Stimulated activated CD8-positive, alpha-beta memory T cell treated with anti-CD3 and anti-CD28 coated beads, Interleukin-7, amount 100 ng/mL, for 24 hours (primary cell): ENCODE measurements around the gene UNC13B.

Experiments
- DNase-seq: peaks from one replicate; pipeline ENCODE4 v3.0.0-alpha.2; 2020; ENCODE audit warnings: low read depth

Gene UNC13B

DNA sequence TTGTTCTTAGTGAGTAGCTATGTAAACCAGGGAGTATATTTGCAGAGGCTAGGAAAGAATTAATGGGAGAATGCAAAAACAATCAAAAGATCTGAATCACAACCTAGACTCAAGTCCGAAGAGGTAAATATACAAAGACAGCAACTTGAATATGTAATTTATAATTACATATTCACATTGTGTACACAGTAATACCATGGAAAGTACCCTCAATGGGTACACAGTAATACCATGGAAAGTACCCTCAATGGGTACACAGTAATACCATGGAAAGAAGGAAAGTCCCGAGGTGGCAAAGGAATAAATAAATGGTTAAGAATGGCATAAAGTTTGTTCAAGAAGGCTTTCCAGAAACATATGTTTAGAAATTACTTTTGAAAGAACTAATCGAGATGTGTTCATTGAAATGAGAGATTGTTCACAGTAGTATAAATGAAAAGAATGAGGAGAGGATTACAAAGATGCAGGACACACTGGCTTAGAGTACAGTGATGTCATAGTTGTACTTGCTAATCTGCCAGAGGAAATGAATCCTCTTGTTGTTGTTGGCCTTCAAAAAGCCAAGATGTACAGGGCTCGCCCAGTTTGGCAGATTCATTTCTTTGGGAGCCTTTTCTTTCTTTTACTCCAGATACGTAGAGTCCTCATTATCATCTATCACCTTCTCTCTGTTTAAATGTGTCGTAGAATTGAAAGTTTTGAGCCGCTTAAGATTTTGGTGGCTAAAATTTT lies 116.0 kb downstream of the UNC13B start:
- no peak for DNase-seq

DNA sequence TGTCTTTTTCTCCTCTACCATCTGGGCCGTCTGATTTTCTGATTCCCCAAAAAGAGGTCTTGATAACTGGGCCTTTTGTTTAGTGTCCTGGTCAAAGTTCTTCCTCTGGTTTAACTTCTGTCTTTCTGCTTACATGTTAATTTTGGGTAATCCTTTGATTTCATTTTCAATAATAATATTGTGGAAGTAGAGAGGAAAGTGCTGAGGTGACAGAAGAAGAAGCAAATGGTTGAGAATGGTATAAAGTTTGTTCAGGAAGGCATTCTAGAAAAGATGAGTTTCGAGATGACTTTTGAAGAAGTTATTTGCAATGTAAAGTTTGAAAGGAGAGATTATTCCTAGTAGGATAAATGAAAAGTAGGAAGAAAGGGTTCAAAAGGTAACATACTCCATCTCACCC lies 118.1 kb downstream of the UNC13B start:
- DNase-seq: no peak

DNA sequence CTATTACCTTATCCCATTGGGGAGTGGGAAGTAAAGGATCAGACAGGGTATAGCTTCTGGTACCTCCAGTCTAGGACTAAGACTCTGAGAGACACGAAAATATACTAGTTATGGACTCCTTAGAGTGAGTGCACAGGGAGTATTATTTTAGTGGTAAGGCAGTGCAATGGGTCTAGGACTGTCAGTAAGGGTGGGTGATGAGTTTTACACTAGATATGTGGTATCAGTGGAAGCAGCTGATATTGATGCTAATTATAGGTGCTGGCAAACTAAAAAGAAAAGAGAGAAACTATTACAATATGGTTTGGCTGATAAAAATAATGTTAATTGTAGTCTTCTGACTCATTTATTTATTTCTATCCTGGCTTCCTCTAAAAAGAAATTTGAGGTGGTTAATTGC lies 118.6 kb downstream of the UNC13B start:
- DNase-seq: no peak

DNA sequence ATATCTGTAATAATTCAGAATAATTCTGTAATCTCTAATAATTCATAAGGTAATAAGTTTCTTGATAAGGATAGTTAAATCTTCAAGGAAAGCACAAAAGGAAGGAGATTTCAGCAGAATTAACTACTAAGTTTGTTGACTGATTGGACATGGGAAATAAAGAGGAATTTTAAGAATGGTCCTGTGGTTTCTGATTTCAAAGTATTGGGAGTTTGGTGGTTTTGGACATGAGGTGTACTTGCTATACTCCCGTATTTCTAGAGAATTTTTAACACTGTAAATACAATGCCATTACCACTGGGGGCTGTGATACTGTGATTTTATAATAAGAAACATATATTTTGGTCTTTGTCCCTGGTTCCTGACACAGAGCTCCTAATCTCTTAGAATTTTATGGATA lies 123.9 kb downstream of the UNC13B start:
- DNase-seq: no peak

DNA sequence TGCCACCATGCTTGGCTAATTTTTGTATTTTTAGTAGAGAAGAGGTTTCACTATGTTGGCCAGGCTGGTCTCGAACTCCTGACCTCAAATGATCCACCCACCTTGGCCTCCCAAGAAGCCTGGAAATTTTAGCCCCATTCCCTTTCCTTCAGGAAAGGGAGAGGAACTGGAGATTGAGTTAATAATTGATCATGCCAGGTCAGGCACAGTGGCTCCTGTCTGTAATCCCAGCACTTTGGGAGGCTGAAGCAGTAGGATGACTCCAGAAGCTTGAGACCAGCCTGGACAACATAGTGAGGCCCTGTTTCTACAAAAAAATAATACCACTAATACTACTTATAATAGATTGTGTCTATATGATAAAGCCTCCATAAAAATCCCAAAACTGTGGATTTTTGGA lies 124.6 kb downstream of the UNC13B start:
- no peak for DNase-seq

DNA sequence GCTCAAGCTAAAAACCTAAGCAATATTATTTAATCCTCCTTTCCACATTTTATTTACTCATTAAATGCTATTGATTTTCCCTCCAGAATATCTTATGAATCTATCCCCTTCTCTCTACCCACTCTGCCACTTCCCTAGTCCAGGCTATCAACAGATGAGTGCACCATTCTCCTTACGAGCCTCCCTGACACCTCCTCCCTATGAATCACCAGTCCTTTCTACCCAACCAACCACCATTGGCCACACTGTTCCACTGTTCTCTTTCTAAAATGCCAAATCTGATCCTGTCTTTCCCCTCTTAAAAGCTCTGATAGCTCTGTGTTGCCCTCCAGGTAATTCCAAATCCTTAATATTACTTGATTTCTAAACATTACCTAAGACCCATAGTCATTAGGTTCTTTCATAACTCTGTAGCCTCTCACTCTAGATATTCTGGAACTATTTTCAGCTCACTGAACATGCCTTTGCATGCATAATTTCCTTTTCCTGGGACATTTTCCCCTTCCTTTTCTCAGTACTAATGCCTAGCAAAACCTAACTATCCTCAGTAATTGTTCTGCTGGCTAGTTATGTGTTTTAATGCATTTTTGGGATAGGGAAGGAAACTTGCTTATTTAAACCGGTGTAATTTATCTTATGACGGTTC lies 126.3 kb downstream of the UNC13B start:
- DNase-seq: no peak

DNA sequence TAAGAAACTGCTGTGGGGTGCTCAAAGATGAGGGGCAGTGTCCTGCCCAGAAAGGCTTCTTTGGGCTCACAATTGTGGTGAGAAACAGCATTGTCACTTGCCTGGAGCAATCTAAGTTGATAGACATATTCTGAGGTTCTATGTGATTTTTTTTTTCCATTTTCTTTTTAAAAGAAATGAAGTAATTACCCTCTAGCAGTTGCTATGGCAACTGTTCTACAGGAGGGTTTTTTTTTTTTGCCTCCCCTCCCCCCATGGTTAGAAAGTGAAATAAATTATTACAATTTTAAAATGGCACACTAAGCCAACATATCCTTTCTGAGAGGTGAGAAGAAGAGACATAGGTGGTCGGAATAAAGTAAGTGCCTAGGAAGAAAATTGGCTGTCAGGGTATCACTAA lies 127.0 kb downstream of the UNC13B start:
- DNase-seq: no peak

DNA sequence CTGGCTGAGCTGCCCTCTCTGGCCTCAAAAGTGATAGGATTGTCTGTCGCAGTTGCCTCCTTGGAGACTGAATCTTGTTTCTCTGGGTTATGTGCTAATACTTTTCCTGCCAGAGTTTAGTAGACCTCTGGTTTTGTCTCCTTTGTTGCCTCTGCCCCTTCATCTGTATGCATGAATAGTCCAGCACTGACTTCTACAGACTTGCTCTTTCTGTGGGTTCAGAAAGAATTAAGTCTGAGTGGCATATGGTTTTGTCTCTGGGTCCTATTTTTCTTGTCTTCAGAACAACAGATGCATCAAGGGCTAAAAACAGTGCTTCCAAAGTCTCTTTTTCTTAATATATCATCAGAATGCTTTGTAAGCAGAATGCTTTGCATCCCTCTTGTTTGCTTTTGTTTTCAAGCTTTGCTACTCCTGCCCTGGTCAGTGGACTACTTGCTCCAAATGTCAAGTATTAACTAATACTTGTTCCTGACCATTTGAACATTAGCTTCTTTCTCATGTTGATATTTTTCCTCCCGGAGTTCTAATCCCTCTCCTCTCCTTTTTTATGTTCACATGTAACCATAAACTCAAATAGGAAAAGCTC lies 131.7 kb downstream of the UNC13B start:
- DNase-seq: no peak

DNA sequence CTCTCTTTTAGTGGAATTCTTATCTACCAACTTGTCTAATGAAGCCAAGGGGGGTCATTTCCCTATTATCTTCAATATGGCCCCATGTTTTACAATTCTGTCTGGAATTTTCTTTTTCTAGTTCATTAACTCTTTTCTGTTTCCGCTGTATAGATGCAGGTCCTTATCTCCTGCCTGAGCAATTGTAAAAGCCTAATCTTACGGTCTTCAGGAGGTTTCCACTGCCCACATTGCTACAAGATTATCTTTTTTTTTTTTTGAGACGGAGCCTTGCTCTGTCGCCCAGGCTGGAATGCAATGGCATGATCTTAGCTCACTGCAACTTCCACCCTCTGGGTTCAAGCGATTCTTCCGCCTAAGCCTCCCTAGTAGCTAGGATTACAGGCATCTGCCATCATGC lies 132.3 kb downstream of the UNC13B start:
- DNase-seq: no peak

DNA sequence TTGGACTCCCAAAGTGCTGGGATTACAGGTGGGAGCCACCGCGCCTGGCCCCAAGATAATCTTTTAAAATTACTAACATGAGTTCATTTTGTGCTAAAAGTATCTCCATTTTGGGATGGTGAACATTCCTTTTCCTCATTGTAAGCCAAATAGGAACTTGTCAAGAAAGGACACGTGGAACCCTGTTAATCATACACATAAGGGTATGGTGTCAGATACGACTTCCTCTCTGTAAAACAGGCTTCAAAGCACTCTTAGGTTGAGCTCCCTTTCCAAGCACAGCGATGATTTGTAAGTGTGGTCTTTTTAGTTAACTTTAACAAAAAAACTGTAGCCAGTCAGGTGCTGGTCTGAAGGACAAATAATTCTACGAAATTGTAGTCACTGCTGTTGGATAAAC lies 132.7 kb downstream of the UNC13B start:
- no peak for DNase-seq

DNA sequence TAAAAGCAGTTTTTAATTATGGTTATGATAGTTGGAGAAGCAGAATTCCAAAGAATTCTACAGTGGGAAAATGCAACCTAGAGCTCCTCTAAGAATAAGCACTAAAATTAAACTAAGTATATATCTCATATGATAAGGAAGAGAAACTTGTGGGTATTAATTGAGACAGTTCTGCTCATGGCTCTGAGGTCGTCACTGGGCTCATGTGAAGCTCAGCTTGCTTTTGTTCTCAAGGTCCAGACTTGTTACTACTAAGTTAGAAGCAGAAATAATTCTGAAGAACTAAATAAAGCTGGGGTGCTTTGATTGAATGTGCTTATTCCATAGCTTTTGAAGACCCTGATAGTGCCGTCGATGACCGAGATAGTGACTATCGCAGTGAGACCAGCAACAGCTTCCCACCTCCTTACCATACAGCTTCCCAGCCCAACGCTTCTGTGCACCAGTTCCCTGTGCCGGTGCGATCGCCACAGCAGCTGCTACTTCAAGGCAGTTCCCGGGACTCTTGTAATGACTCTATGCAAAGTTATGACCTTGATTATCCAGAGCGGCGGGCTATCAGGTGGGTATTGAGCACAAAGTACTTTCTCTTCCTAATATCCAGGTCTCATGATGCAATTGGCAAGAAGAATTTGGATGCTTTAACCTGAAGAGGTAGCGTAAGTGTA lies 133.7 kb downstream of the UNC13B start:
- DNase-seq: no peak

DNA sequence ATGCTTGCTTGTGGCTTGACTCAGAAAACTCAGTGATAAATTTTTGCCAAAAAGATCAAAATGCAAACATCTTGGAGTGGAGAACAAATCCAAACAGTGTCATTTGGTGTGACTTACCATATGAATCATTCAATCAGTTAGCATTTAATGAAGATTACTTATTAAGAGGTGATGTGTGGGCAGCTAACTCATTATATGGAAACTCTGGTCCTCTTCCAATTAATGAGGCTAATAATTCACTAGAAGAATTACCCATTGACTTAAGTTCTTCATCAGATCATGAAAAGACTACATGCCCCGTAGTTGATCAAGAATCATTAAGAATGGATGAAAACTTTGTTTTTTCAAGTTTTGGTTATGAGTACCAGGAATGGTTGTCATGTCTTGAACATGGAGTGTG lies 141.8 kb downstream of the UNC13B start:
- DNase-seq: no peak

DNA sequence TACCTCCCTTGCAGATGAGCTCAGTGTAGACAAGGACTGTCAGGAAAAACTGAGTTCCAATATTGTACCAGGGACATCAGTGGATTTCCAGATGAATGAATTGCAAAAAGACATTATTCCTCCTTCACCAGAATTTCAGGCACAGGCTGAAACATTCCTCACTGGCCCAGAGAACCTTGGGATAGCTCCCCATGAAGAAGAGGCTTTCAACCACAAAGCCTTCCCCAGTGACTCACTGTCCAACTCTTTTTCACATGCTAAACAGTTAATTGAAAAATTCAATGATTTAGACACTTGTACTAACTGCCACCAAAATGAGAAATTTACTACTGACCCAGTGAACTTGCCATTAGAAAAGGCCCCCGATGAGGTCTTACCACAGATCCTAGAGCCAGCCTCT lies 144.5 kb downstream of the UNC13B start:
- DNase-seq: no peak

DNA sequence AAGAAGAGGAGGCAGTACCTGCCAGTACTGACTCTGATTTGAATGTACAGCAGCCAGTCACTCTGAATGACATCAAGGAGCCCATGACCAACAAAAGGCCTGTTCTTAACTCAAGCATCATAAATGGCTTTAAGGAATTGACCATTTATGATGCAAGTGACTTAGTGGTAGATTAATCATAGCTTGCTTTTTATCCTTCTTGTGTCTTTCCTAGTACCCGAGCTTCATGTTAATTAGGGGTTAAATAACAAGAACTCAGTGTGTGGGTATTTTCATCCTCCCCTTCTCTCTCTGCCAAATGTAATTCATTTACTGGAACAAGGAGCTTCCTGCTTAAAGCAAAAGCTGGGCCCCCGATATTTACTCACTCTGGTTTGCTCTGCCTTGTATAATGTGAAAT lies 146.5 kb downstream of the UNC13B start:
- no peak for DNase-seq

DNA sequence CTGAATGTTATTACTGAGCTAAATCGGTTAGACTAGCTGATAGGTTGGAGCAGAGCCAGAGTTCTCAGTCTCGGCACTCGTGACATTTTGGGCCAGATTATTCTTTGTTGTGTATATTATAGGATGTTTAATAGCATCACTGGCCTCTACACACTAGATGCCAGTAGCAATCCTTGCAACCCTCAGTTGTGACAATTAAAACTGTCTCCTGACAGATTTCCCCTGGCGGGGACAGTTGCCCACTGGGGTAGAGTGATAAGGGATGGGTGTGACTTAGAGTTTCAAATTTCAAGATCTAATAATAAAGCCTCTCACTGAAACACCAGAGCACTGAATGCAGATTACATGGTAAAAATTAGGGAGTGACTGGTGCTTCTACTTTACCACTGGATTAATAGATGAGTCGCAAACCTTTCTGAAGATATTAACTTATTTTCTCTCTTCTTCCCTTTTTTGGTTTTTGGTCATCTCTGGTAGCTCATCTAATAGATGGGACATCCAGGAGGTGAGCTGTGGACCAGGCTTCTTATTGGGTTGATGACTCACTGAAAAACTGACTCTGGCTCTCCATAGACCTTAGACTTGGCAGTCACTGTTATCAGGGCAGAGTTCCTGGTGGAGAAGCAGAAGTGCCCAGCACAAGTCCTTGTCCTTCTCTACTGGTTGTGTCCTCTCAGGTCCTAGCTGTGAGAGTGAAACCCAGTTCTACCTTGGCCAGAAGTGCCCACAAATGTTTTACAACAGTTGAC lies 150.3 kb downstream of the UNC13B start:
- no peak for DNase-seq

DNA sequence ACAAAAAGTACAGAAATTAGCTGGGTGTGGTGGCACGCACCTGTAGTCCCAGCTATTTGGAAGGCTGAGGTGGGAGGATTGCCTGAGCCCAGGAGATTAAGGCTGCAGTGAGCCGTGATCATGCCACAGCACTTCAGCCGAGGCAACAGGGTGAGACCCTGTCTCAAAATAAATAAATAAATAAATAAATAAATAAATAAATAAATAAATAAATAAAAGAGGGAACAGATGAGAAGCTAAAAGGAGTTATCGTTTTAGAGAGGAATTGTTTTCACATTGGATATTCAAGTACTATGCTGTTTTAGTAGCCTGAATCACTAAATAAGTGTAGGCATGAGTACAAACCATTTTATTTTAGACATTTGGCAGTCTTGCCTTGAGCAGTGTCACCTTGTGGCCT lies 151.7 kb downstream of the UNC13B start:
- DNase-seq: no peak

DNA sequence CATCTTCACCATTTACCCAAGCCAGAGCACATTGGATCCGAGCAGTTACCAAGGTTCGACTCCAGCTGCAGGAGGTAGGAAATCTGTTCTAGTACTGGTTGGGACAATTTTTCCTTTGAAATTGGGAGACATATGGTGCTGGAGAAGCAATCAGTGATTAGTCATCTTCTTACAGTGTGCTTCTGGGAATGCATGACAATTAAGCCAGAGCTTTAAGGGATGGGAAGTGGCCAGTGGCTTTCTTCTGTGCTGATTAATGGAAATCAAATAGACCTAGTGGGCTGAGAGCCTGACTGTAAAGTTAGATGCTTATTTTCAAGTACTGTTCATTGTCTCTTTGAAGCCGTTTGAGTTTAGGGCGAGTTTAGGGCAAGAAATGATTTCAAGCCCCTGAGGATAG lies 152.1 kb downstream of the UNC13B start:
- no peak for DNase-seq

DNA sequence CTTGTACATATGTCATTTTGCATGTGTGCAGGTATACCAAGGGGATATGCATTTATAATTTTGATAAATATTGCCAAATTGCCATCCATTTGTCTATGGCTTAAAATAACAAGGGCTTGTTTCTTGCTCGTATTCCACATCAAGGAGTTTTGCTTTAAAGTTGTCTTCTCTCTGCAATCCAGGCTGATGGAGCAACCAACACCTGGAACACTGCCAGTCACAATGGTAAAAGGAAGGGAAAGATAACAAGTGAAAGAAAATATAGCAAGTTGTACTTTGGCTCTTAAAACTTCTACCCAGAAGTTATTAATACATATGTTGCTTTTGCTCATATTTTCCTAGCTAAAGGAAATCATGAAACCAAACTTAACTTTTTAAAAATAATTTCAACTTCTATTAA lies 156.9 kb downstream of the UNC13B start:
- no peak for DNase-seq

DNA sequence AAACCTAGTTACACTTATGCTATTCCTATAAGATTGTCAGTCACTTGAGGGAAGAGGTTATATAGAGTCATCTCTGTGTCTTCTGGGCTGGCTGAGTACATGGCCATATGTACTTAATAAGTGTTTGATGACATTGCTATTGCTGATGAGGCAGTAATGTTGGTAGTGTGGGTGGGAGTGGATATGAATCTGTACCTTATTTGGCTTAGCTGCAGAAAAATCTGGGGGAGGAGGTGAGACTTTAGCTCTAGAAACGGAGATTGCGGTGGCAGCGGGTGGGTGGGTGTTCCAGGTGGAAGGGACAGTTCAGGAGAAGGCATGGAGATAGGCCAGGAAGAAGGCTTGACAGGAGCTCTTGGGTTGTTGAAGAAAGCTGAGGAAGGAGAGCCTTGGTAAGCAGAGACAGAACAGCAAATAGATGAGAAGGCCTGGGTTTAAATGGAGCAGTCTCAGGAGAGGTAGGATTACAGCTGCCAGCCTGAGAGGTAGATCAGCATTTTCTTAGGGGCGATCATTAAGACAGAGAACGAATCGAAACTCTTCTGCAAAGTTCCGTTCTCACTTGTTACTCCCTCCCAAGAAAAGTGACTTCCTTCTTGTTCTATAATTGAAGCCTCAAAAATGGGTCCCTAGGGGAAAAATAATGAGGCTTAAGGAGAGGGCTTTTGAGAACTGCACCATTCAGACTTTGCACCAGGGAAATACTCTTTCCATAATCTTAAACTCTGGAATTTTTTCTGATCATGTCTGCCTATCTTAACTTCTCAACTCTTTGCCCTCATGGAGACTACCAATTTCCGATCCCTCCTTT lies 160.5 kb downstream of the UNC13B start:
- DNase-seq: no peak

DNA sequence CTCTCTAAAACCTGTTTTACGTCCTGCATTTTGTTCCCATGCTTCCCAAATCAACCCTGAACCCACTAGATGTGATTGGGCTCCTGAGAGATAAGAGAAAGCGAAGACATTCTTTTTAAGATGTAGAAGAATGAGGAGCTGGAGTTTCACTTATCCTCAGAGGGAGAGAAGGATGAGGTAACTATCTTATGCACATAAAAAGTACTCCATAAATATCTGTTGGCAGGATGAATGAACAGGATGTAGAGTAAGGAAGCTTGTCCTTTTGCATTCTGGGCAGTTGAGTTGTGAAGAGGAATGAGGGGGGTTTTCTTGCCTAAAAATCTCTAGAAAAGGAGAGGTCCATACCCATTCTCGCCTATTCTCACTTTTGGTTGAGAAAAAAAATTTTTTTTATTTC lies 163.2 kb downstream of the UNC13B start:
- DNase-seq: no peak

DNA sequence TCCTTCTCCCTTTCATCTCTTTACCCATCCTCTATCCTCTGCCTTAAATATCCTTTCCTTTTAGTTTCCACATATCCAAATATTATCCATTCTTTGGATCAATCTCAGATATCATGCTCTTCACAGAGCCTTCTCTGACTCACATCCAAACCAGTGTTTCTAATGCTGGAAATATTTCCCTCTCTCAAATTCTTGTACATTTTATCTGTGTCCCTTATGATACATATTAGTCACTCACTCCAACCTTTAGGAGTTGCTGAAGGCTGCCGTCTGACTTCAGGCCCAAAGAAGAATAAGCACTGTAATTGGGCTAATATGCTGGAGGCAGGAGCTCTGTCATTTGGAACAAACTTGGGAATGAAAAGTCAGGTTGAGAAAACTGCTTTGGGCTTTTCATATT lies 171.7 kb downstream of the UNC13B start:
- no peak for DNase-seq

DNA sequence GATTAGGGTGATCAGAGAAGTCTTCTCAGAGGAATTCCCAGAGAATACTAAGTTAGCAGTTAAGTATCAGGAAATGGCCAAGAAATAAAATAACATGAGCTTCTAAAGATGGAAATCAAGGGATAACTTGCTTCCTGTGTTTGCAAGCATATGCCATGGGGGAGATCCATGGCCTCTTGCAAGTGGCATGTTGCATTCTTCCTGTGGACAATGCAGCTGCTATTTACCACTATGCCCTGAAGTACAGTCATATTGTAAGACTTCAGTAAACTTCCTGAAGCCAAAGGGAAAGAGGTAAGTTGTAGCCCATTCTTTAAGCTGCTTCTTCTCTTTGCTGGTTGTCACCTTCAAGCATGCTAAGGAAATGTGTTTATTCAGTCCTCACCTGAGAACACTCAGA lies 173.4 kb downstream of the UNC13B start:
- DNase-seq: no peak
